Activated naive CD4-positive, alpha-beta T cell treated with anti-CD3 and anti-CD28 coated beads, Interleukin-2, amount 50 U/mL, for 24 hours (primary cell): Measurements from ENCODE around the gene SLC2A8.

Source experiments
- H3K27ac Mint-ChIP-seq: one replicate; pipeline ENCODE4 v1.8.0; 2021; ENCODE audit warnings: mild to moderate bottlenecking, mixed read lengths
- H3K27me3 Mint-ChIP-seq: one replicate; pipeline ENCODE4 v1.8.0; 2021; ENCODE audit warnings: mixed read lengths
- H3K36me3 Mint-ChIP-seq: one replicate; pipeline ENCODE4 v1.8.0; 2021; ENCODE audit warnings: mixed read lengths
- H3K4me1 Mint-ChIP-seq: one replicate; pipeline ENCODE4 v1.8.0; 2021; ENCODE audit warnings: mixed read lengths
- H3K4me3 Mint-ChIP-seq: one replicate; pipeline ENCODE4 v1.8.0; 2021; ENCODE audit warnings: mild to moderate bottlenecking, mixed read lengths
- H3K9me3 Mint-ChIP-seq: one replicate; pipeline ENCODE4 v1.8.0; 2021; ENCODE audit warnings: mixed read lengths

Gene SLC2A8

DNA sequence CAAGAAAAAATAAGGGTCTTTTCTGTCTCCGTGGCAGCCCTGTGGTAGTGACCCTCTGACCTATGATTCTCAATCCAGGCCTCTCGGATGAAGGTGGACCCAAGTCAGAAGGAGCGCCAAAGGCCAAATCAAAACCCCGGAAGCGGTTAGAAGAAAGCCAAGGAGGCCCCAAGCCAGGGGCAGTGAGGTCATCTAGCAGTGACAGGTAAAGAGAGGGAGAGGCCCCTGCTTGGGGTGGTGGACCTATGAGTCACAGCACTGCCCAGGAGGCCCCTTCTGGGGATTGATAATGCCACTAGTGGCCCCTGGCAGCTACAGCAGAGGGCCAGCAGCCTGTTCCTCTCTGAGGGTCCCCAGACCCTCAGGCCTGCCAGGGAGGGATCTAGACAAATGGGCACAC lies 6.4 kb upstream of the SLC2A8 start:
- Mint-ChIP-seq H3K27me3 (peaks cover 53% of the 10 kb centered on the region), H3K4me3 (no peak overlapping the region), H3K9me3 (no peaks in the 10 kb centered on the region), H3K4me1 (peaks cover 34% of the 10 kb centered on the region), H3K36me3 (no peaks in the 10 kb centered on the region), H3K27ac (peak overlapping the region; percentile 81)

DNA sequence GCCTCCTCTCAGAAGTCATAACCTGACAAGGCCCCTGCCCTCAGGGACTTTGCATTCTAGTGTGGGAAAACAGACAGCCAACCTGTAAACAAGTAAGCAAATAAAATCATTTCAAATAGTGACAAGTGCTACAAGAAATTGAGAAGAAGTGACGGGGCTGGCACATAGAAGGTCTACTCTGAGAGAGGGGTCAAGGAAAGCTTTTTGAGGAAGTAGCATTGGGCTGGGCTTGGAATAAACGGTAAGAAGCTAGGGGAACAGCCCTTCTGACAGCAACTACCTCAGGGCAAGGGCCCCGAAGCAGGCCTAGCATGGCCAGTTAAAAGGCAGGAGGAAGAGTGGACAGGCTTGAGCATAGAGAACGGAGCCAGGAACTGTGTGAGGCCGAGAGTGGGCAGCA lies 4.8 kb upstream of the SLC2A8 start:
- Mint-ChIP-seq H3K4me1 (peaks cover 28% of the 10 kb centered on the region), H3K9me3 (no peaks in the 10 kb centered on the region), H3K27me3 (peaks cover 51% of the 10 kb centered on the region), H3K4me3 (no peak overlapping the region), H3K36me3 (no peaks in the 10 kb centered on the region), H3K27ac (peak overlapping the region; percentile 8)

DNA sequence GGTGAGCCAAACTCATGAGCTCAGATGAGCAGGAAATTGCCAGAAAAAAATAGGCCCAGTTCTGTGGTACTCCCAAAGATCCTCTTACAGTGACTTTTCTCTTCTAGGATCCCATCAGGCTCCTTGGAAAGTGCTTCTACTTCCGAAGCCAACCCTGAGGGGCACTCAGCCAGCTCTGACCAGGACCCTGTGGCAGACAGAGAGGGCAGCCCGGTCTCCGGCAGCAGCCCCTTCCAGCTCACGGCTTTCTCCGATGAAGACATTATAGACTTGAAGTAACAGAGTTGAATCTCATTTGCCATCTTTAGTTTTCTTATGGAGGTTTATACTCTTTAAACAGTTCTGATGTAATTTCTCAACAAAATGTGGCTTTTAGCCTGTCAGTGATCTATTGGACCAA lies 4.0 kb upstream of the SLC2A8 start:
- Mint-ChIP-seq H3K27ac (no peak overlapping the region), H3K36me3 (no peaks in the 10 kb centered on the region), H3K9me3 (no peaks in the 10 kb centered on the region), H3K4me3 (no peak overlapping the region), H3K4me1 (peaks cover 27% of the 10 kb centered on the region), H3K27me3 (peaks cover 51% of the 10 kb centered on the region)

DNA sequence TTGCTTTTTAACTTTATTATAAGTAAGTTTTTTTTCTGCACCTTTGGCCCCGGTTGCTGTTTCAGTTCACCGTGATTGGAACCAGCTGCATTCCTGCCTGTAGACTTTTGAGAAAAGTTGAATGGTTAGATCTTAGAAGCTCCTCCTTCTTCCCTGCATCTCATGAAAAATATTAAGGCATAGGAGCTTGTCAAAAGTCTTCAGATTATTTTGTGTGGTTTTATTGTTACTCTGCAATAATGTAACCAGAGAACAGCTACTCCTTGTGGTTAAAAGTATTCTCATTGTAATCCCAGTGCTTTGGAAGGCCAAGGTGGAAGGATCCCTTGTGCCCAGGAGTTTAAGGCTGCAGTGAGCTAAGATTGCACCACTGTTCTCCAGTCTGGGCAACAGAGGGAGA lies 3.3 kb upstream of the SLC2A8 start:
- Mint-ChIP-seq H3K4me1 (peaks cover 27% of the 10 kb centered on the region), H3K27me3 (peaks cover 53% of the 10 kb centered on the region), H3K9me3 (no peaks in the 10 kb centered on the region), H3K27ac (no peak overlapping the region), H3K4me3 (no peak overlapping the region), H3K36me3 (no peaks in the 10 kb centered on the region)

DNA sequence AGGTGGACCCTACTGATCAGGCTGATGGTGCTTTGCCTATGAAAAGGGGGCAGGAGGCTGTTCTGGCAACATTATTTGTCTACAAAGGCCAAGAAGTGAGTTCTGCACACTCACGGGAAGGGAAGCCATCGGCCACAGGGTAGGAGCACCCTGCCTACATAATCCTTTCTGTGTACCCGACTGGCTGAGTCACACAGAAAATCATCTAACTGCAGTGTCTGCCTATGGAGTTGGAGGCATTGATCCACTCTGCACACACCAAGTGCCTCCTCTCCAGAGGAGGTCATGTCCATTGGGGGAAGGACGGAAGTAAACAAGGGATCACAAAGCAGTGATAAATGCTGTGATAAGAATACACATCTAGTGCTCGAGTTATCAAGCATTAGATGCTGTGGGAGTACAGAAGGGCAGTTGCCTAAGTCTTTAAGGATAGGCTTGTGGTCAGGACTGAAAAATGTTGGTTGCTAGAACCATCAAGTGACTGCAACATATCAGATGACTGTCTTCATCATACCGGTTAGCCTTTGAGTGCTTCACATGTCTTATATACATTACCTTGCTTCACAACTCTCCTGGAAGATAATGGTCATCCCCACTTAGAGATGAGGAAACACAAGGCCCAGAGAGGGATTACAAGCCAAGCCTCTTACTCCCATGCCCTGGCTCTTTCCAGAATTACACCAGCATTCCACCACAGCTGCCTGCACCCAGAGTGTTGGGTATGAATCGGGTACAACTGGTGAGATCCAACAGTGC lies 1.3 kb upstream of the SLC2A8 start:
- no peak overlapping the region for H3K27ac Mint-ChIP-seq
- peaks cover 58% of the 10 kb centered on the region for H3K27me3 Mint-ChIP-seq
- peaks cover 12% of the 10 kb centered on the region for H3K4me1 Mint-ChIP-seq
- peak overlapping the region; percentile 42 for H3K4me3 Mint-ChIP-seq
- no peaks in the 10 kb centered on the region for H3K9me3 Mint-ChIP-seq
- no peaks in the 10 kb centered on the region for H3K36me3 Mint-ChIP-seq

DNA sequence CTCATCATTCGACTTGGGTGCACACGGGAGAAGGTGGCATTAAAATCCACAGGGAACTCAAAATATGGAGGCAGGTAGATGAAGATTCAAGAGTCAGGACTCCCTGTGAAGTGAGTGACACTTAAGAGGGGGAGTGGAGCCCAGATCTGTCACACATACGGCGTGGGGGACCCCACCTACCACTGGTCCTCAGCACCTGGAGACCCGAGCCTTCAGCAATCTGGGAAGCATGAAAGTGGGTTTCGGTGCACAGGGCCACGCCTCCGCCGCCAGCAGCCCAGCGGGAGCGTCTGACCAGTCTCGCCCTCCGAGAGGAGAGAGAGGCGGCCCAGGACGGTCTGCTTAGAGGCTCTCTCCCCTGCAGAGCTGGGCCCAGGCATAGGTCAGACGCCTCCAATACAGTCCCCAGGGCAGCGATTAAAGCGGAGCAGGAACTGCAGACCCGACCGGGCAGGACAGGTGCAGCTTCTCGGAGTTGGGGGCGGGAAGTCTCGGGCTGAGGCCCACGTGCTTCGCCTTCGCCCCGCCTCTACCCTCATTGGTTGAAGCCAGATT lies 639 bp upstream of the SLC2A8 start:
- Mint-ChIP-seq H3K9me3 (no peaks in the 10 kb centered on the region), H3K27me3 (peaks cover 60% of the 10 kb centered on the region), H3K4me1 (peaks cover 12% of the 10 kb centered on the region), H3K27ac (no peak overlapping the region), H3K4me3 (peak overlapping the region; percentile 42), H3K36me3 (no peaks in the 10 kb centered on the region)

DNA sequence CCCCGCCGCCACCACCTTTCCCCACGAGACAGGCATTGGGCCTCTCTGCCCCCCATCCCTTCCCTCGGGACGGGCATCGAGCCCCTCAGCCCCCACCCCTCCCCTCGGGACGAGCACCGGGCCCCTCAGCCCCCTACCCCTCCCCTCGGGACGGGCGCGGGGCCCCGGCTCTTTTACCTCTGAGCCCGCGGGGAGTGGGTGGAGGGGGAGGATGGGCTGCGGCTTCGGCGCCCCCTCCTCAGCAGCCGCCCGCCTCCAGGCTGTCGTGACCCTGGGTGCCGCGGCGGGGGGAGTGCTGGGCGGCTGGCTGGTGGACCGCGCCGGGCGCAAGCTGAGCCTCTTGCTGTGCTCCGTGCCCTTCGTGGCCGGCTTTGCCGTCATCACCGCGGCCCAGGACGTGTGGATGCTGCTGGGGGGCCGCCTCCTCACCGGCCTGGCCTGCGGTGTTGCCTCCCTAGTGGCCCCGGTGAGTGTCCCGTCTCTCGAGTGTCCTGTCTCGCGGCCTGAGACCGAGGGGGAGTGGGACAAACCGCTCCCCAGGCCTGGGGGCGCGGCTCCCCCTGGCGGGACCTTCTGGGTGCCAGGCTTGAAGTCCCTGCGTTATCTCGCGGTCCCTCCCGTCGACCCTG lies 791 bp downstream of the SLC2A8 start:
- Mint-ChIP-seq H3K4me3 (peak overlapping the region; percentile 60), H3K27me3 (peaks cover 50% of the 10 kb centered on the region), H3K36me3 (no peaks in the 10 kb centered on the region), H3K4me1 (peaks cover 12% of the 10 kb centered on the region), H3K9me3 (no peaks in the 10 kb centered on the region), H3K27ac (no peak overlapping the region)

- peaks cover 12% of the 10 kb centered on the region for H3K4me1 Mint-ChIP-seq
- no peak overlapping the region for H3K27ac Mint-ChIP-seq
- H3K9me3 Mint-ChIP-seq, result no peaks in the 10 kb centered on the region
- no peaks in the 10 kb centered on the region for H3K36me3 Mint-ChIP-seq
- H3K27me3 Mint-ChIP-seq, result peaks cover 46% of the 10 kb centered on the region
- H3K4me3 Mint-ChIP-seq, result peak overlapping the region; percentile 60
Measured at GRCh38 chr9:127398275-127398647, 1.3 kb downstream of the SLC2A8 start.

DNA sequence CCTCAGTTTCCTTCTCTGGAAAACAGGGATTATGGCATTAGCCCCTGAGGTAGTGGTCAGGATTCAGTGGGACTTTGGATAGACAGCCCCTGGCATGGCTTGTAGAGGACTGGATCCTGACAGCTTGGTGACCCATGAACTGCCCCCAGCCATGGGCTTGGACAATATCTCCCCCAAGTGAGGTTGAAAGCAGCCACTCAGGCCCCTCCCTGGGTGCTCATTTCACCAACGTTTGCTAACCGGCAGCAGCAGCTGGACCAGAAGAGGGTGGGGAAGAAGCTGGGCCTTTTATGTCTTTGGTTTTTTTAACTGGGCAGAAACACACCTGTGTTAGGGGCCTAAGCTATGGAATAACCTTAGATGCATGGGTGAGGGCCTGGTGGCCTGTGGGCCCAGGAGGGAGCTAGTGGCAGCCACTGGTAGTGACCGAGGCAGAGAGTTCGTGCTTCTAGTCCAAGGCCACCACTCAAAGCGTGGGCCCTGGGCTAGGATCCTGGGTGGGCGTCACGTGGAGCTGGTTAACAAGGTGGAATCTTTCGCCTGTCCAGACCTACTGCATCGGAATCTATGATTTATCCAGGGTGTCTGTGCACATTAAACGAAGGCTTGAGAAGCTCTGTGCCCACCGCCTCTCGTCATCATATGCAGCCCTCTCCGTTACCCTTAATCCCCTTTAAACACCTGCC lies 1.9 kb downstream of the SLC2A8 start:
- no peak overlapping the region for H3K27ac Mint-ChIP-seq
- H3K9me3 Mint-ChIP-seq, result no peaks in the 10 kb centered on the region
- H3K4me3 Mint-ChIP-seq, result peak overlapping the region; percentile 60
- peaks cover 12% of the 10 kb centered on the region for H3K4me1 Mint-ChIP-seq
- H3K27me3 Mint-ChIP-seq, result peaks cover 43% of the 10 kb centered on the region
- H3K36me3 Mint-ChIP-seq, result no peaks in the 10 kb centered on the region

- H3K4me3 Mint-ChIP-seq, result no peak overlapping the region
- no peaks in the 10 kb centered on the region for H3K36me3 Mint-ChIP-seq
- no peak overlapping the region for H3K27ac Mint-ChIP-seq
- peaks cover 37% of the 10 kb centered on the region for H3K27me3 Mint-ChIP-seq
- H3K4me1 Mint-ChIP-seq, result peaks cover 12% of the 10 kb centered on the region
- no peaks in the 10 kb centered on the region for H3K9me3 Mint-ChIP-seq
Measured at GRCh38 chr9:127399736-127400269, 2.8 kb downstream of the SLC2A8 start.

DNA sequence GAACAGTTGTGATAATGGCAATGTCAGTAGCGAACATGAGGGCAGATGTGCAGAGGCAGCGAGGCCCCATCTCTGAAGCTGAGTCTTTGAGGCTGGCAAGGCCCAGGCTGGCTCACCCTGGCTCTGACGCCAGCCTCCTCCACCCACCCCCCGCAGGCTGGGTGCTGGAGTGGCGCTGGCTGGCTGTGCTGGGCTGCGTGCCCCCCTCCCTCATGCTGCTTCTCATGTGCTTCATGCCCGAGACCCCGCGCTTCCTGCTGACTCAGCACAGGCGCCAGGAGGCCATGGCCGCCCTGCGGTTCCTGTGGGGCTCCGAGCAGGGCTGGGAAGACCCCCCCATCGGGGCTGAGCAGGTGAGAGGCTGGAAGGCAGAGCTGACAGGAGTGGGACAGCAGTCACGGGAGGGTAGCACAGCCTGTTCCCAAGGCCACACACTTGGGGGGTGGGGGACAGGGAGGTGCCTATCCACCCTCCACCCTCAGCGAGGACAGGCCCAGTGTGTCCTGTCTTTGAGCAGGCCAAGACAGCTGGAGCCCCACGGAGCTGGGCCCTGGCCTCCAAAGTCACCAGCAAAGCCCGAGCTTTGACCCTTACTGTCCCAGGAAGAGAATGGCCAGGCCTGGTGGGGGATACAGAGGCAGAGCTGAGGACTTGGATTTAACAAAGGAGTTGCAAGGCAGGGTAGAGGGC lies 5.6 kb downstream of the SLC2A8 start:
- Mint-ChIP-seq H3K4me3 (no peak overlapping the region), H3K27ac (no peak overlapping the region), H3K36me3 (no peaks in the 10 kb centered on the region), H3K4me1 (peaks cover 8% of the 10 kb centered on the region), H3K27me3 (peaks cover 35% of the 10 kb centered on the region), H3K9me3 (no peaks in the 10 kb centered on the region)

DNA sequence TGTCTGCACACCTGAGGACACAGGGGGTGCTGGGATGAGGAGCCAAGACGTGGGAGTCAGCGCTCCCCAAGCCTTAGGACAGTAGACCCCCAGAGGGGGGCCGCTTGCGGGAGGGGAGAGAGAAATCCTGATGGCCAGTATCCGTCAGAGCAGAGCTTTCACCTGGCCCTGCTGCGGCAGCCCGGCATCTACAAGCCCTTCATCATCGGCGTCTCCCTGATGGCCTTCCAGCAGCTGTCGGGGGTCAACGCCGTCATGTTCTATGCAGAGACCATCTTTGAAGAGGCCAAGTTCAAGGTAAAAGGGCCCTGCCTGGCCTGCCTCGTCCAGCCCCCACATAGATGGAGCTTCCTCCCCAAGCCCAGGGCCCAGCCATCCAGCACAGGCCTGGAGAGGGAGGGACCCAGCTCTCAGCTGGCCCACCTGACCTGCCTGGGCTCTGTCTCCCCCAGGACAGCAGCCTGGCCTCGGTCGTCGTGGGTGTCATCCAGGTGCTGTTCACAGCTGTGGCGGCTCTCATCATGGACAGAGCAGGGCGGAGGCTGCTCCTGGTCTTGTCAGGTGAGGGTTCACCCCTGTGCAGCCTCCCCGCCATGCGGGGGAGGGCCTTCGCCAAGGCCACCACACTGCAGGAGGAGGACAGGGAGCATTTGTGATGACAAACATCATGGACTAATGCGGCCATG lies 6.7 kb downstream of the SLC2A8 start:
- Mint-ChIP-seq H3K27ac (no peak overlapping the region), H3K4me3 (no peak overlapping the region), H3K9me3 (no peaks in the 10 kb centered on the region), H3K4me1 (peaks cover under 1% of the 10 kb centered on the region), H3K36me3 (no peaks in the 10 kb centered on the region), H3K27me3 (peaks cover 35% of the 10 kb centered on the region)

- H3K36me3 Mint-ChIP-seq, result no peaks in the 10 kb centered on the region
- H3K27ac Mint-ChIP-seq, result no peak overlapping the region
- H3K4me1 Mint-ChIP-seq, result no peaks in the 10 kb centered on the region
- no peaks in the 10 kb centered on the region for H3K9me3 Mint-ChIP-seq
- no peak overlapping the region for H3K4me3 Mint-ChIP-seq
- H3K27me3 Mint-ChIP-seq, result peaks cover 28% of the 10 kb centered on the region
Measured at GRCh38 chr9:127404631-127405030, 7.7 kb downstream of the SLC2A8 start.

DNA sequence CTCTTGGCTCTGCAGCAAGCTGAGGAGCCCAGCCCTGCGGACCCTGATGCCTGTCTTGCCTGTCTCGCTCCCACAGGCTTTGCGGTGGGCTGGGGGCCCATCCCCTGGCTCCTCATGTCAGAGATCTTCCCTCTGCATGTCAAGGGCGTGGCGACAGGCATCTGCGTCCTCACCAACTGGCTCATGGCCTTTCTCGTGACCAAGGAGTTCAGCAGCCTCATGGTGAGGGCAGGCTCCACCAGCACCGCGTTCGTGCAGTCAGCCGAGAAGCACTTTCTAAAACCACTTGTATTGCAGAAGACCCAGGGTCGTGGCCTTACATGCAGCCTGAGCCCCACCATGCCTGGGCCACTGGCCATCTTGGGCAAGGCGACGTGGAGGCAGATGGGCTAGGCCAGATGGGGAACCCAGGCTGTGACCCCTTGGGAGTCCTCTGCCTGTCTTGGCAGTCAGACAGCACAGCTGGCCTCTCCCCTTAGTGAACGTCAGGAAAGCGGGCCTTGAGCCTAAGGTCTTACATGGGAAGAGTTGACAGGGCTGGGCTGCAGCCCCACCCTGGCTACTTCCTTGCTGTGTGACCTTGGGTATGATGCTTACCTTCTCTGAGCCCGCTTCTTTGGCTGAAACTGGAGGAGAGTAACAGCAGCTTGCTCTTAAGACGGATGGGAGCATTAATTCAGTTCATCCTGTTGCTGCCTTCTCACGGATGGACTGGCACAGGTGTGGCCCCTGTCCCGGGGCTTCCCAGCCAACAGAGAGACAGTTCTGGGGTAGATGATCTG lies 8.6 kb downstream of the SLC2A8 start:
- Mint-ChIP-seq H3K9me3 (no peaks in the 10 kb centered on the region), H3K4me1 (no peaks in the 10 kb centered on the region), H3K27me3 (peaks cover 26% of the 10 kb centered on the region), H3K27ac (no peak overlapping the region), H3K36me3 (no peaks in the 10 kb centered on the region), H3K4me3 (no peak overlapping the region)
